ENCODE data around the gene SARS1.

SARS1 gene

DNA sequence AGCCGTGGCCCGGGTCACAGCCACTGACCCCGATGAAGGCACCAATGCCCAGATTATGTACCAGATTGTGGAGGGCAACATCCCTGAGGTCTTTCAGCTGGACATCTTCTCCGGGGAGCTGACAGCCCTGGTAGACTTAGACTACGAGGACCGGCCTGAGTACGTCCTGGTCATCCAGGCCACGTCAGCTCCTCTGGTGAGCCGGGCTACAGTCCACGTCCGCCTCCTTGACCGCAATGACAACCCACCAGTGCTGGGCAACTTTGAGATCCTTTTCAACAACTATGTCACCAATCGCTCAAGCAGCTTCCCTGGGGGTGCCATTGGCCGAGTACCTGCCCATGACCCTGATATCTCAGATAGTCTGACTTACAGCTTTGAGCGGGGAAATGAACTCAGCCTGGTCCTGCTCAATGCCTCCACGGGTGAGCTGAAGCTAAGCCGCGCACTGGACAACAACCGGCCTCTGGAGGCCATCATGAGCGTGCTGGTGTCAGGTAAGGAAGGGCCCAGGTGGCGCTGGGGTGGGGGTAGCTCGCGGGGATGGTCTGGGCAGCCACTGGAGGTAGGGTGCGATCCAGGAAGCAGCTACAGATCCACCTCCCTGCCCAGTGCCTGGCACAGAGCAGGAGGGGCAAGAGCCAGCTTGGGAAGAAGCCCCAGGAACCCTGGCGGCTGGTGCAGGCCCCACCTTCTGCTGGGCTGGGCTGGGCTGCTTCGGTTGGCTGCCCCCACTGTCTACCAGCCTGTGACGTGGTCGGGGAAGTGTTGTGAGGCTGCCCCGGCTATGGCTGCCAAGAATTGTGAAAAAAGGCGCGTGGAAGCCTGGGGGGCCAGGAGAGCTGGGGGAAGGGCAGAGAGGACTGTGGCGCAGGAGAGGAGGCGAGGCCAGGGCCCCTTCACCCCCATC is 39.4 kb downstream of the SARS1 start:
- TF ChIP-seq, protein P1, sequence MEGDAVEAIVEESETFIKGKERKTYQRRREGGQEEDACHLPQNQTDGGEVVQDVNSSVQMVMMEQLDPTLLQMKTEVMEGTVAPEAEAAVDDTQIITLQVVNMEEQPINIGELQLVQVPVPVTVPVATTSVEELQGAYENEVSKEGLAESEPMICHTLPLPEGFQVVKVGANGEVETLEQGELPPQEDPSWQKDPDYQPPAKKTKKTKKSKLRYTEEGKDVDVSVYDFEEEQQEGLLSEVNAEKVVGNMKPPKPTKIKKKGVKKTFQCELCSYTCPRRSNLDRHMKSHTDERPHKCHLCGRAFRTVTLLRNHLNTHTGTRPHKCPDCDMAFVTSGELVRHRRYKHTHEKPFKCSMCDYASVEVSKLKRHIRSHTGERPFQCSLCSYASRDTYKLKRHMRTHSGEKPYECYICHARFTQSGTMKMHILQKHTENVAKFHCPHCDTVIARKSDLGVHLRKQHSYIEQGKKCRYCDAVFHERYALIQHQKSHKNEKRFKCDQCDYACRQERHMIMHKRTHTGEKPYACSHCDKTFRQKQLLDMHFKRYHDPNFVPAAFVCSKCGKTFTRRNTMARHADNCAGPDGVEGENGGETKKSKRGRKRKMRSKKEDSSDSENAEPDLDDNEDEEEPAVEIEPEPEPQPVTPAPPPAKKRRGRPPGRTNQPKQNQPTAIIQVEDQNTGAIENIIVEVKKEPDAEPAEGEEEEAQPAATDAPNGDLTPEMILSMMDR (IDR thresholded peaks at IDR 0.05; ENCODE audit: extremely low read depth, missing control alignments): no peak
- peak; percentile 20 for DNase-seq (ENCODE audit: low spot score)

DNA sequence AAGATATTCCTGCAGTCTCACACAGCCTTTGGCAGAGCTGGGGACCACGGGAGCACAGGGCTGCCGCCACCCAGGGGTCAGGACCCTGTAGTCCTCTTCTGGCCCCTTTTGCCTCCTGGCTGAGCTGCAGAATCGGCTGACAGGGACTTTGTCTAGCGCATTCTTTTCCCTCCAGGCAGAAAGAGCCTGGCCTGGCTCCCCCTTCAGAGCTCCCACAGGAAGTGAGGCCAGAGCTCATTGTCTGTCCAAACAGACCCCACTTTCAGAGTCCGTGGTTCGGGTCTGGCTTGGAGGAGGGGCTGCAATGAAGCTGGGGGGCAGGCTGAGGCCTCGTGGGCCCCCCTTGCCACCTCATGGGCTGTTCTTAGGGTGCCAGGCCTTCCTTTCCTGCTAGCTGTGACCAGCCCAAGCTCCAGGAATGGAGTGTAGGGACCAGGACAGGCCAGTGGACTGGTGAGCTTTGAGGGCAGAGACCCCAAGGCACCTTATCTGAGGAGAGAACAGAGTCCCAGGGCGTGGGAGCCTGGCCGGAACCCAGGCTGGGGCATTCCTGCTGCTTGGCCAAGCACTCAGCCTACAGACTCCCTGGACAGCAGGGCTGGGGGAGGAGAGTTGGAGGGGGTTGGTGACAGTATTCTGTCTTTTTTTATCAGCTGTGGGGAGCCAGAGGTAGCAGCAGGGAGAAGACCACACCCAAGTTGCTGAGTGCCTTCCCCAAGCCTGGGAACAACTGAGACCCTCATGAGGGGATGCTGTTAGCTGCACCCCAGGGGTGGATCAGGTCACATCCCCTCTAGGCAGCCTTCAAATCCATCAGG is 40.3 kb downstream of the SARS1 start:
- peak; percentile 25 for DNase-seq (ENCODE audit: low spot score)

DNA sequence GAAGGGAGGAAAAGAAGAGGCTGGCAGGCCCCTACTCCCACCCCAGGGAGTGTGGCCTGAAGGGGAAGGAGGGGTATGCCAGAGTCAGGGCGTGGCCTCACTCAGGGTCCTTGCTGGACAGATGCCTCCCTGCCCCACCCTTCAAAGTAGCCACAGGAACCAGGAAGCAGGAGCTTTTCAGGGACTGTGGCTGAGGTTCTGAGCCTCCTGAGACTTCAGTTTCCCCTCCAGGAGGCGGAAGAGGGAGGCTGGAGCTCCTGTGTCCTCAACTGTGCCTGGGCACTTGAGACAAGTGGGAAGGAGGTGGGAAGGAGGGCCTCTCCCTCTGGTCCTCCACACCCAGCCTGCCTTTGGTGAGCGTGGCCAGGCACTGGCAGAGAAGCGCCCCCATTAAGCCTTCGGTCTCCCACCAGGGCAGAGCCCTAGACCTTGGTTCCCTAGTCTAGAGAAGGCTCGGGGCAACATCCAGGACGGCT is 40.9 kb downstream of the SARS1 start:
- DNase-seq (ENCODE audit: low spot score): no peak
- TF ChIP-seq, protein P1 (IDR thresholded peaks at IDR 0.05; ENCODE audit: extremely low read depth, missing control alignments): no peak

More for the DNA sequence above, 40.3 kb downstream of the SARS1 start:
- TF ChIP-seq, protein P1 (IDR thresholded peaks at IDR 0.05; ENCODE audit: extremely low read depth, missing control alignments): no peak

DNA sequence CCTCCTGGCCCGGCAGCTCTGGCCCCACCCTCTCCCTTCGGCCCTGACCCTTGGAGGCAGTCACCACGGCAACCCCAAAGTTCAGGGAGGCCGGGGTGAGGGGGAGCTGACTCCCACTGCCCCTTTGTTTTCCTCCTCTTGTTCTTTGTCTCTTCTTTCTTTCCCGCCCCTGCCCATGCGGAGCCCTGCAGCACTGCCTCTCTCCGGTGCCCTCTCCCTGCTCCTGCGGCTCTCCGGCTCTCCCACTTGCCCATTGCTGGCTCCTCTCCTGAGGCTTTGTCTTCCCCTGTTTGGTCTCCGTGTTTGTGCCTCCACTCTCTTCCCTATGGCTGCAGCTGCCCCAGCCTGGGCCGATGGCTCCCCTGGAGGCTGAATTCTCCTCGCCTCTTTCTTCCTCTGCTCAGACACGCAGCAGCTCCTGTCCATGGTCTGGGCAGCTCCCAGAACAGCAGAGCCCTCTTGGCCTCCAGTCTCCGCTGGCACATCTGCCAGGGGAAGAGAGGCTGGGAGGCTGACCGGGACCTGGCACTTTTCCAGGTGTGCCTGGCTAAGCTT is 41.5 kb downstream of the SARS1 start:
- TF ChIP-seq, protein P1 (IDR thresholded peaks at IDR 0.05; ENCODE audit: extremely low read depth, missing control alignments): no peak
- DNase-seq (ENCODE audit: low spot score): no peak

DNA sequence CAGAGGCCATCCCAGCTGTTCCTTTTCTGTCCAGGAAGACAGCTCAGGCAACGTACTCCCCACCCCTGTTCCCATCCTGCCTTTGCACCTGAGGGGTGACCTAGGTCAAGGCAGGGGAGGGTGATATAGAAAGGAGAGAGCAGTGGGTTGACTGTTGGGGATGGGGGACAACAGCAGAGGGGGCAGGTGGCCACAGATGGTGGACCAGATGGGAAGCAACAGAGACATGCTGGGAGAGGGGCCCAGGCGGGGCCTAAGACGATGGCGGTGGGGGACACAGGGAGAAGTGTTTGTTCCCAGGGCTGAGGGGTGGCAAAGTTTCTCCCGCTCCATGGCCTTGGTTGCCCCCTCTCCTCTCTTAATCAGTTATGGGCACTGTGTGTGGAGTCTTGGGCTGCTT is 42.0 kb downstream of the SARS1 start:
- TF ChIP-seq, protein P1 (IDR thresholded peaks at IDR 0.05; ENCODE audit: extremely low read depth, missing control alignments): no peak
- DNase-seq (ENCODE audit: low spot score): no peak

DNA sequence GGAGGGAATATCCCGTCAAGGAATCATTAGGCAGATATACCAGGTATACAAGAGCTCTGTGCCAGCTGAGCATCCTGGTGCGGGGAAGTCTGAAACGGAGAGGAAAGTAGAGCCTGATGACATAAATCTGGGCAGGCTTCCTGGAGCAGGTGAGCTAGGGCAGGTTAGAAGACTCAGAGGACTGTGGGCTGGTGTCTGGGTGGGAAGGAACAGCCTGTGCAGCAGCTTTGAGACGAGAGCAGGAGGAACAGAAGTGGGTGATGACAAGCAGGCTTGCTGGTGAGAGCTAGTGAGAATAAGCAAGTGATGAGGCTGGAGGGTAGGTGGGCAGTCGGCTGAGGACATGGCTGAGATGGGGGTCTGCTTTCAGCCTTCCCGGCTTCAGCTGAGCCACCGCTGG is 42.4 kb downstream of the SARS1 start:
- TF ChIP-seq, protein P1 (IDR thresholded peaks at IDR 0.05; ENCODE audit: extremely low read depth, missing control alignments): no peak
- no peak for DNase-seq (ENCODE audit: low spot score)

Measured in GM20000 (cell line).